ENCODE results near the gene DEUP1. TPM values are rescaled to one million over a fixed set of nuclear protein-coding genes. Genes with fewer than 3 reads are reported as not detected.

The DEUP1 gene
- total and polyA plus RNA-seq, 4 donors, result 0.09 to 0.19 TPM; not detected in 2

DNA sequence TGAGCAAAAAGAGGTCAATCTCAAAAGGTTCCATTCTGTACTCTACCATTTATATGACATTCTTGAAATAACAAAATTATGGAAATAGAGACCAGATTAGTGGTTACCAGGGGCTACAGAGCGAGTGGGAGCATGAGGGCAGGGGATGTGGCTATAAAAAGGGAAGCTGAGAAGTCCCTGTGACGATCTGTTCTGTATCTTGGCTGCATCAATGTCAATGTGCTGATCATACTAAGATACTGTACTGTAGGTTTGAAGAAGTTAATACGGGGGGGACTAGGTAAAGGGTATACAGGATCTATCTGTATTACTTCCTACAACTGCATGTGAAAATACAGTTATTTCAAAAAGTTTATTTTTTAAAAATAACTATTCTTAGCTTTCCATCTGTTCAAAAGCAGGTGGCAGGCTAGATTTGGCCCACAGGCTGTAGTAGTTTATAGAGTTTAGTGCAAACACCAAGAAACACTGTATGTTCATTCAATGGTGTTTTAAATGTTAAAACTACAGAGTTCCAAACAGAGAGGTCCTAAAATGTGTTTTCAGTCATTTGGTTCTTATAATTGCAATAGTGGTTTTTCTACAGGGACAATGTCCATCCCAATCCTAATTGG is 134.5 kb downstream of the DEUP1 start:
- Histone ChIP-seq H3K4me1 (ENCODE audit: control insufficient read depth in 4 of 4, insufficient read depth in 4 of 4, low read length in 3 of 4) (no peaks in the 10 kb centered on the region), H3K4me3 (ENCODE audit: low read depth in 1 of 3, low read length in 3 of 3) (no peak overlapping the region), H3K27ac (ENCODE audit: low read depth in 1 of 2, low read length in 2 of 2) (no peak overlapping the region), H3K36me3 (ENCODE audit: control insufficient read depth in 4 of 4, insufficient read depth in 3 of 4, low read depth in 1 of 4, low read length in 3 of 4) (no peaks in the 10 kb centered on the region), H3K9ac (ENCODE audit: low read depth in 1 of 2, low read length in 2 of 2) (no peak overlapping the region), H3K9me3 (ENCODE audit: control insufficient read depth in 4 of 4, low read length in 3 of 4) (no peaks in the 10 kb centered on the region), H3K27me3 (ENCODE audit: control insufficient read depth in 4 of 4, insufficient read depth in 4 of 4, low read length in 3 of 4) (no peaks in the 10 kb centered on the region)
- 77% methylated on average over 3 of the region's 3 CpGs for WGBS
- TF ChIP-seq FOXA1 (IDR thresholded peaks at IDR 0.05) (no peak), YY1 (IDR thresholded peaks at IDR 0.05) (no peak), RXRA (IDR thresholded peaks at IDR 0.05) (no peak), EGR1 (IDR thresholded peaks at IDR 0.05; ENCODE audit: low read depth in 2 of 2) (no peak), GABPA (IDR thresholded peaks at IDR 0.05 in 1 of 2, conservative IDR thresholded peaks at IDR 0.05 in 1 of 2) (no peak)
- TF ChIP-seq, protein P1, sequence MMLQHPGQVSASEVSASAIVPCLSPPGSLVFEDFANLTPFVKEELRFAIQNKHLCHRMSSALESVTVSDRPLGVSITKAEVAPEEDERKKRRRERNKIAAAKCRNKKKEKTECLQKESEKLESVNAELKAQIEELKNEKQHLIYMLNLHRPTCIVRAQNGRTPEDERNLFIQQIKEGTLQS (IDR thresholded peaks at IDR 0.05), result no peak
- TF ChIP-seq, protein P2, sequence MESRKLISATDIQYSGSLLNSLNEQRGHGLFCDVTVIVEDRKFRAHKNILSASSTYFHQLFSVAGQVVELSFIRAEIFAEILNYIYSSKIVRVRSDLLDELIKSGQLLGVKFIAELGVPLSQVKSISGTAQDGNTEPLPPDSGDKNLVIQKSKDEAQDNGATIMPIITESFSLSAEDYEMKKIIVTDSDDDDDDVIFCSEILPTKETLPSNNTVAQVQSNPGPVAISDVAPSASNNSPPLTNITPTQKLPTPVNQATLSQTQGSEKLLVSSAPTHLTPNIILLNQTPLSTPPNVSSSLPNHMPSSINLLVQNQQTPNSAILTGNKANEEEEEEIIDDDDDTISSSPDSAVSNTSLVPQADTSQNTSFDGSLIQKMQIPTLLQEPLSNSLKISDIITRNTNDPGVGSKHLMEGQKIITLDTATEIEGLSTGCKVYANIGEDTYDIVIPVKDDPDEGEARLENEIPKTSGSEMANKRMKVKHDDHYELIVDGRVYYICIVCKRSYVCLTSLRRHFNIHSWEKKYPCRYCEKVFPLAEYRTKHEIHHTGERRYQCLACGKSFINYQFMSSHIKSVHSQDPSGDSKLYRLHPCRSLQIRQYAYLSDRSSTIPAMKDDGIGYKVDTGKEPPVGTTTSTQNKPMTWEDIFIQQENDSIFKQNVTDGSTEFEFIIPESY (IDR thresholded peaks at IDR 0.05), result no peak
- TF ChIP-seq, protein P3, sequence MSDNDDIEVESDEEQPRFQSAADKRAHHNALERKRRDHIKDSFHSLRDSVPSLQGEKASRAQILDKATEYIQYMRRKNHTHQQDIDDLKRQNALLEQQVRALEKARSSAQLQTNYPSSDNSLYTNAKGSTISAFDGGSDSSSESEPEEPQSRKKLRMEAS (IDR thresholded peaks at IDR 0.05), result no peak
- DNase-seq (ENCODE audit: low spot score), result no peak

DNA sequence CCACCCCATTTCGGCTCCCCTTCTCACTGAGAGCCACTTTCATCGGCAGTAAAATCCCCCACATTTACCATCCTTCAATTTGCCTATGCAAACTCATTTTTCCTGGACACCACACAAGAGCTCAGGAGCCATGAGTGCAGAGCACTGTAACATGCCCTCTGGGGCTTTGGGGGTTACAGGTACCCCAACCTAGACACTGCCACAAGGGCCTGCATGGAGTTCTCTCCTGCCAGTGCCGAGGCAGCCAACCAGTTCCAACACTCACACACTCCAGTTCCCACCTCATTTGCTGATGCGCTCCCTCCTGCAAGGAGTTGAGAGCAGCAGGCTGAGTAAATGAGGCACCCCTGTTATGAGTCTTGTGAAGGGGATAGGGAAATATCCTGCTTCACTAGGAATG is 136.5 kb downstream of the DEUP1 start:
- H3K9me3 ChIP-seq (ENCODE audit: control insufficient read depth in 4 of 4, low read length in 3 of 4), result no peaks in the 10 kb centered on the region
- DNase-seq (ENCODE audit: low spot score), result no peak

DNA sequence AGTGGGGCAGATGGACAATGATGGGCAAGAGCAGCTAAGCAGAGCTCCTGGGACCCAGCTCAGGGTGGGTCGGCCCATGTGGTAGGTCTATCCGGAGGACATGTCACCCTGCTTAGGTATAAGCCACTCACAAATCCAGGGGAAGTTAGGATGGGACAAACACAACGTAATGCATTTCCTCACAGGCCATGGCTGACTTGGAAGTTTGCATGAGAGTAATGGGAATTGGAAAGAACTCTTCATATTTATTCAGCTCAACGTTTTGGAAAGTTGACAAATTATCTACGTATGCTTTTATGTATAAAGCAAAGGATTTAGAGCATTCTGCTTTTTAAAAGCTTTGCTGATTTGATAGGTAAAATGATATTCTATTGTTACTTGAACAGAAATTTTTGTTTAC is 137.7 kb downstream of the DEUP1 start:
- Histone ChIP-seq H3K4me1 (ENCODE audit: control insufficient read depth in 4 of 4, insufficient read depth in 4 of 4, low read length in 3 of 4) (no peaks in the 10 kb centered on the region), H3K27me3 (ENCODE audit: control insufficient read depth in 4 of 4, insufficient read depth in 4 of 4, low read length in 3 of 4) (no peaks in the 10 kb centered on the region), H3K9me3 (ENCODE audit: control insufficient read depth in 4 of 4, low read length in 3 of 4) (no peaks in the 10 kb centered on the region), H3K4me3 (ENCODE audit: low read depth in 1 of 3, low read length in 3 of 3) (no peak overlapping the region), H3K9ac (ENCODE audit: low read depth in 1 of 2, low read length in 2 of 2) (no peak overlapping the region), H3K27ac (ENCODE audit: low read depth in 1 of 2, low read length in 2 of 2) (no peak overlapping the region), H3K36me3 (ENCODE audit: control insufficient read depth in 4 of 4, insufficient read depth in 3 of 4, low read depth in 1 of 4, low read length in 3 of 4) (no peaks in the 10 kb centered on the region)
- no peak for DNase-seq (ENCODE audit: low spot score)
- WGBS, result 86% methylated on average over 5 of the region's 5 CpGs
- TF ChIP-seq RXRA (IDR thresholded peaks at IDR 0.05) (no peak), EGR1 (IDR thresholded peaks at IDR 0.05; ENCODE audit: low read depth in 2 of 2) (no peak), HNF4G (IDR thresholded peaks at IDR 0.05) (no peak), FOXA1 (IDR thresholded peaks at IDR 0.05) (no peak), RAD21 (IDR thresholded peaks at IDR 0.05) (no peak), TAF1 (conservative IDR thresholded peaks at IDR 0.05) (no peak), HNF4A (conservative IDR thresholded peaks at IDR 0.05) (no peak), YY1 (IDR thresholded peaks at IDR 0.05) (no peak)
- TF ChIP-seq, protein P4, sequence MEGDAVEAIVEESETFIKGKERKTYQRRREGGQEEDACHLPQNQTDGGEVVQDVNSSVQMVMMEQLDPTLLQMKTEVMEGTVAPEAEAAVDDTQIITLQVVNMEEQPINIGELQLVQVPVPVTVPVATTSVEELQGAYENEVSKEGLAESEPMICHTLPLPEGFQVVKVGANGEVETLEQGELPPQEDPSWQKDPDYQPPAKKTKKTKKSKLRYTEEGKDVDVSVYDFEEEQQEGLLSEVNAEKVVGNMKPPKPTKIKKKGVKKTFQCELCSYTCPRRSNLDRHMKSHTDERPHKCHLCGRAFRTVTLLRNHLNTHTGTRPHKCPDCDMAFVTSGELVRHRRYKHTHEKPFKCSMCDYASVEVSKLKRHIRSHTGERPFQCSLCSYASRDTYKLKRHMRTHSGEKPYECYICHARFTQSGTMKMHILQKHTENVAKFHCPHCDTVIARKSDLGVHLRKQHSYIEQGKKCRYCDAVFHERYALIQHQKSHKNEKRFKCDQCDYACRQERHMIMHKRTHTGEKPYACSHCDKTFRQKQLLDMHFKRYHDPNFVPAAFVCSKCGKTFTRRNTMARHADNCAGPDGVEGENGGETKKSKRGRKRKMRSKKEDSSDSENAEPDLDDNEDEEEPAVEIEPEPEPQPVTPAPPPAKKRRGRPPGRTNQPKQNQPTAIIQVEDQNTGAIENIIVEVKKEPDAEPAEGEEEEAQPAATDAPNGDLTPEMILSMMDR (IDR thresholded peaks at IDR 0.05; ENCODE audit: low read depth, low read length, missing input control), result no peak
- TF ChIP-seq, protein P3 (IDR thresholded peaks at IDR 0.05), result no peak
- TF ChIP-seq, protein P1 (IDR thresholded peaks at IDR 0.05), result no peak
- TF ChIP-seq, protein P2 (IDR thresholded peaks at IDR 0.05), result no peak

More for the DNA sequence above, 136.5 kb downstream of the DEUP1 start:
- H3K36me3 ChIP-seq (ENCODE audit: control insufficient read depth in 4 of 4, insufficient read depth in 3 of 4, low read depth in 1 of 4, low read length in 3 of 4), result no peaks in the 10 kb centered on the region
- no peaks in the 10 kb centered on the region for H3K27me3 ChIP-seq (ENCODE audit: control insufficient read depth in 4 of 4, insufficient read depth in 4 of 4, low read length in 3 of 4)
- H3K27ac ChIP-seq (ENCODE audit: low read depth in 1 of 2, low read length in 2 of 2), result no peak overlapping the region
- no peaks in the 10 kb centered on the region for H3K4me1 ChIP-seq (ENCODE audit: control insufficient read depth in 4 of 4, insufficient read depth in 4 of 4, low read length in 3 of 4)
- WGBS, result 96% methylated on average over 4 of the region's 4 CpGs
- no peak overlapping the region for H3K9ac ChIP-seq (ENCODE audit: low read depth in 1 of 2, low read length in 2 of 2)
- TF ChIP-seq, protein P4 (IDR thresholded peaks at IDR 0.05; ENCODE audit: low read depth, low read length, missing input control), result no peak
- TF ChIP-seq, protein P3 (IDR thresholded peaks at IDR 0.05), result no peak
- TF ChIP-seq FOXA1 (IDR thresholded peaks at IDR 0.05) (no peak), GABPA (IDR thresholded peaks at IDR 0.05 in 1 of 2, conservative IDR thresholded peaks at IDR 0.05 in 1 of 2) (no peak)
- H3K4me3 ChIP-seq (ENCODE audit: low read depth in 1 of 3, low read length in 3 of 3), result no peak overlapping the region

Measured in liver (tissue), 9 donors.